ENCODE results near the gene REXO2. TPM values are rescaled to one million over a fixed set of nuclear protein-coding genes. Genes with fewer than 3 reads are reported as not detected.

The REXO2 gene
- total RNA-seq, 4 donors from 2014 or later = 78.4 to 114 (median 104) TPM

- no peak for DNase-seq (ENCODE audit: low spot score in 2 of 2)
- no peak for TF ChIP-seq POLR2A (IDR thresholded peaks at IDR 0.05)
- TF ChIP-seq CTCF (IDR thresholded peaks at IDR 0.05) = no peak
- 48 to 68% methylated on average over 4 of the region's 4 CpGs for WGBS, 2 donors
- intact Hi-C loops (cut with DNase I; ENCODE audit: low total_unique reads) = no loop called here
- H3K4me3 ChIP-seq (ENCODE audit: low read depth, poor library complexity, severe bottlenecking) = no peak overlapping the region
Measured at GRCh38 chr11:114478768-114479167, 39.5 kb downstream of the REXO2 start.

DNA sequence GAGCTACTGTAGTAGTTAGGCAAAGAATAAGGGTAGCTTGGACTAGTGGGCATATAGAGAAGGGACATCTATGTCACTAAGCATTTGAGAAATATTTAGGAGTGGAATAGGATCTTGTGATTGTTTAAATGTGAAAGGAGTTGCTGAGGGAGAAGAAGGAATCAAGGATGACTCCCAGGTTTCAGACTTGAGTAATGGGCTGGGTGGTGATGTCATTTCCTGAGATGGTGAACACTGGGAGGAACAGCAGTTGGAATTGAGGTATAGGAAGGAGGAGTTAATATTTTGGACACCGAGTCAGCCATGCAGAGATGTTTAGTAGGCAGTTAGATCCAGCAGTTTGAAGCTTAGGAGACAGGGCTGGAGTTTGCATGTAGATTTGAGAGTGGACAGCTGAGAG, 40.1 kb downstream of the REXO2 start:
- intact Hi-C loops (cut with DNase I; ENCODE audit: low total_unique reads) = no loop called here
- TF ChIP-seq CTCF (IDR thresholded peaks at IDR 0.05) (no peak), POLR2A (IDR thresholded peaks at IDR 0.05) (no peak)
- WGBS, 2 donors = 88% methylated on average over 1 of the region's 1 CpG
- no peak overlapping the region for H3K4me3 ChIP-seq (ENCODE audit: low read depth, poor library complexity, severe bottlenecking)
- DNase-seq (ENCODE audit: low spot score in 2 of 2) = no peak

GRCh38 chr11:114482114-114482513, 42.8 kb downstream of the REXO2 start:
- WGBS, 2 donors = 76 to 81% methylated on average over 1 of the region's 1 CpG
- H3K4me3 ChIP-seq (ENCODE audit: low read depth, poor library complexity, severe bottlenecking) = no peak overlapping the region
- intact Hi-C loops (cut with DNase I; ENCODE audit: low total_unique reads) = no loop called here
- TF ChIP-seq CTCF (IDR thresholded peaks at IDR 0.05) = no peak
- no peak for TF ChIP-seq POLR2A (IDR thresholded peaks at IDR 0.05)
- DNase-seq (ENCODE audit: low spot score in 2 of 2) = no peak

DNA sequence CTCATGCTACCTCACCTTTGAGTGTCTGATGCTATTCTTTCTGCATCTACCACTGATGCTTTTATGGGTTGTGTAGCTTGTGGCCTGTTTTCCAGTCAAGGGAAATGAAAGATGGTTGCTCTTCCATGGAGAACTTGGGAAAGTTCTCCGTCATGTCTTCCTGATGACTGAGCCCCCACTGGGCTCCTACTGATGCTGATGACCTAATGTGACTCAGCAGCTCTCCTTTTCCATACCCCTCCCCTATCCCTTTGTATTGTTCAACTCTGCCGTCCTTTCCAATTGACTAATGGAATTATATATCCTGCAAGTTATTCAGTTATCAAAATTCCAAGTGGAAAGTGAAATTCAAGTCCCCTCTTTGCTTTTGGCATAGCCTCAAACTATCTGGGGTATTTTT, 44.7 kb downstream of the REXO2 start:
- TF ChIP-seq POLR2A (IDR thresholded peaks at IDR 0.05) (no peak), CTCF (IDR thresholded peaks at IDR 0.05) (no peak)
- no peak overlapping the region for H3K4me3 ChIP-seq (ENCODE audit: low read depth, poor library complexity, severe bottlenecking)
- DNase-seq (ENCODE audit: low spot score in 2 of 2) = no peak
- 90 to 94% methylated on average over 2 of the region's 2 CpGs for WGBS, 2 donors
- intact Hi-C loops (cut with DNase I; ENCODE audit: low total_unique reads) = no loop called here

DNA sequence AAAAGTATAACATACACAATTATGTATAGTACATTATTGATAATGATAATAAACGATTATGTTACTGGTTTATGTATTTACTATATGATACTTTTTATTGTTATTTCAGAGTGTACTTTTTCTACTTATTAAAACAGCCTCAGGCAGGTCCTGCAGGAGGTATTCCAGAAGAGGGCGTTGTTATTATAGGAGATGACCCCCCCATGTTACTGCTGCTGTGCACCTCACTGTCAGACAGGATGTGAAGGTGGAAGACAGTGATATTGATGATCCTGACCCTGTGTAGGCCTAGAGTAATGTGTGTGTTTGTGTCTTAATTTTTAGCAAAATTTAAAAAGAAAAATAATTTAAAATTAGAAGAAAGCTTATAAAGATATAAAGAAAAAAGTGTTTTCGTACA, 57.6 kb downstream of the REXO2 start:
- no peak for DNase-seq (ENCODE audit: low spot score in 2 of 2)
- no peak overlapping the region for H3K4me3 ChIP-seq (ENCODE audit: low read depth, poor library complexity, severe bottlenecking)
- no peak for TF ChIP-seq POLR2A (IDR thresholded peaks at IDR 0.05)
- no peak for TF ChIP-seq CTCF (IDR thresholded peaks at IDR 0.05)
- intact Hi-C loops (cut with DNase I; ENCODE audit: low total_unique reads) = no loop called here
- WGBS, 2 donors = 80 to 89% methylated on average over 3 of the region's 3 CpGs

DNA sequence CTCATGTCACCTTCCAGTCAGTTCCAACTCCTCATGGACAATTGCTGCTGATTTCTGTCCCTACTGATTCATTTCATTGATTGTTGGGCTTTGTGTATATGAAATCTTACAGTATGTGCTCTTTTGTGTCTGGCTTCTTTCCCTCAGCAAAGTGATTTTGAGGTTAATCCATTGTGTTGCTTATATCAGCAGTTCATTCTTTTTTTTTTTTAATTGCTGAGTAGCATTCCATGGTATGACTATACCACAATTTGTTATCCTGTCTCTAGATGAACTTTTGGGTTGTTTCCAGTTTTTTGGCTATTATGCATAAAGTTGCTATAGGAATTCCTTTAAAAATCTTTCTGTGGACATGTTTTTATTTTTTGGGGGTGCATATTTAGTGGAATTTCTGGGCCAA, 60.5 kb downstream of the REXO2 start:
- intact Hi-C loops (cut with DNase I; ENCODE audit: low total_unique reads) = no loop called here
- TF ChIP-seq POLR2A (IDR thresholded peaks at IDR 0.05) (no peak), CTCF (IDR thresholded peaks at IDR 0.05) (no peak)
- DNase-seq (ENCODE audit: low spot score in 2 of 2) = no peak
- H3K4me3 ChIP-seq (ENCODE audit: low read depth, poor library complexity, severe bottlenecking) = no peak overlapping the region
